Hematopoietic multipotent progenitor cell treated with erythropoietin and hydrocortisone succinate and interleukin-3 and kit ligand, for 6 days (in vitro differentiated cells): ENCODE measurements around the gene MBOAT1.

ENCODE experiments used
- DNase-seq: peaks from one replicate; pipeline ENCODE4 v3.0.0-alpha.2; 2015

Gene MBOAT1

GRCh38 chr6:20212392-20213111 is at the start of gene MBOAT1:
Gene MBOAT1 (minus strand): TSS chr6:20212469. CDS start chr6:20212234, 235 bp downstream.
- peak; percentile 95 for DNase-seq

GRCh38 chr6:20261685-20262084 is 49.4 kb upstream of the MBOAT1 start:
- no peak for DNase-seq

GRCh38 chr6:20260360-20260759 is 48.1 kb upstream of the MBOAT1 start:
- DNase-seq, result no peak

GRCh38 chr6:20259316-20260049 is 47.2 kb upstream of the MBOAT1 start:
- DNase-seq, result no peak

- DNase-seq, result no peak
Observed at GRCh38 chr6:20255428-20255827, 43.2 kb upstream of the MBOAT1 start.

- DNase-seq, result no peak
Observed at GRCh38 chr6:20254295-20254694, 42.0 kb upstream of the MBOAT1 start.

GRCh38 chr6:20253021-20253420 is 40.8 kb upstream of the MBOAT1 start:
- no peak for DNase-seq

- no peak for DNase-seq
Observed at GRCh38 chr6:20252311-20252710, 40.0 kb upstream of the MBOAT1 start.

GRCh38 chr6:20251525-20251924 is 39.3 kb upstream of the MBOAT1 start:
- DNase-seq, result no peak

GRCh38 chr6:20246125-20246524 is 33.9 kb upstream of the MBOAT1 start:
- DNase-seq, result peak; percentile 58

- DNase-seq, result peak; percentile 58
Observed at GRCh38 chr6:20244807-20245681, 32.8 kb upstream of the MBOAT1 start.

- DNase-seq, result no peak
Observed at GRCh38 chr6:20243288-20243687, 31.0 kb upstream of the MBOAT1 start.

GRCh38 chr6:20242397-20242796 is 30.1 kb upstream of the MBOAT1 start:
- DNase-seq, result no peak

GRCh38 chr6:20241102-20241501 is 28.8 kb upstream of the MBOAT1 start:
- no peak for DNase-seq

GRCh38 chr6:20238688-20239587 is 26.7 kb upstream of the MBOAT1 start:
- DNase-seq, result no peak

- no peak for DNase-seq
Observed at GRCh38 chr6:20237677-20238460, 25.6 kb upstream of the MBOAT1 start.

GRCh38 chr6:20236909-20237600 is 24.8 kb upstream of the MBOAT1 start:
- DNase-seq, result no peak

- DNase-seq, result no peak
Observed at GRCh38 chr6:20236344-20236743, 24.1 kb upstream of the MBOAT1 start.

GRCh38 chr6:20235041-20235440 is 22.8 kb upstream of the MBOAT1 start:
- peak; percentile 31 for DNase-seq

- no peak for DNase-seq
Observed at GRCh38 chr6:20234136-20234535, 21.9 kb upstream of the MBOAT1 start.
